Endodermal cell (in vitro differentiated cells): ENCODE data around the gene MED13L. TPM values are rescaled to one million over a fixed set of nuclear protein-coding genes. Genes with fewer than 3 reads are reported as not detected.

Source experiments
- DNase-seq: peaks from one replicate; pipeline ENCODE4 v3.0.0-alpha.2; 2017
- H3K27ac ChIP-seq: 2 replicates; pipeline ENCODE4 v1.5.1; 2013; ENCODE audit warnings: mild to moderate bottlenecking, low read depth, low read length, moderate library complexity
- H3K27me3 ChIP-seq: 2 replicates; pipeline ENCODE4 v1.6.1; 2013; ENCODE audit warnings: mild to moderate bottlenecking, low read length, moderate library complexity; ENCODE audit not compliant: insufficient read depth, control insufficient read depth, poor library complexity, severe bottlenecking
- H3K36me3 ChIP-seq: 2 replicates; pipeline ENCODE4 v1.7.0; 2013; ENCODE audit warnings: mild to moderate bottlenecking, low read length, moderate library complexity; ENCODE audit not compliant: control insufficient read depth, insufficient read depth
- H3K4me1 ChIP-seq: one replicate; pipeline ENCODE4 v1.7.0; 2013; ENCODE audit warnings: low read length; ENCODE audit not compliant: control insufficient read depth, insufficient read depth
- H3K4me3 ChIP-seq: 2 replicates; pipeline ENCODE4 v1.5.1; 2013; ENCODE audit warnings: mild to moderate bottlenecking, low read length, moderate library complexity
- H3K9ac ChIP-seq: 2 replicates; pipeline ENCODE4 v1.6.1; 2013; ENCODE audit warnings: mild to moderate bottlenecking, low read length, moderate library complexity; ENCODE audit not compliant: poor library complexity, severe bottlenecking; ENCODE audit errors: extremely low read depth
- H3K9me3 ChIP-seq: 2 replicates; pipeline ENCODE4 v1.6.1; 2013; ENCODE audit warnings: mild to moderate bottlenecking, low read length, moderate library complexity; ENCODE audit not compliant: control insufficient read depth
- H3K27ac Mint-ChIP-seq: 2 replicates; pipeline ENCODE4 v1.8.0; 2020; ENCODE audit warnings: mixed read lengths
- H3K27me3 Mint-ChIP-seq: 2 replicates; pipeline ENCODE4 v1.8.0; 2021; ENCODE audit warnings: mild to moderate bottlenecking, mixed read lengths; ENCODE audit not compliant: insufficient read depth
- H3K36me3 Mint-ChIP-seq: 2 replicates; pipeline ENCODE4 v1.8.0; 2020; ENCODE audit warnings: low read depth, mixed read lengths
- H3K4me1 Mint-ChIP-seq: 2 replicates; pipeline ENCODE4 v1.8.0; 2020; ENCODE audit warnings: mixed read lengths
- H3K4me3 Mint-ChIP-seq: 2 replicates; pipeline ENCODE4 v1.8.0; 2020; ENCODE audit warnings: mild to moderate bottlenecking, moderate library complexity, mixed read lengths
- H3K9me3 Mint-ChIP-seq: 2 replicates; pipeline ENCODE4 v1.8.0; 2020; ENCODE audit warnings: mild to moderate bottlenecking, mixed read lengths
- WGBS, 2 experiments: methylation state at CpG; one replicate each; pipeline versions ENCODE4 v1.1.5 to v1.1.7; 2013; ENCODE audit warnings: missing lambda C conversion rate in 2 of 2, mixed read lengths in 1 of 2; ENCODE audit not compliant: insufficient coverage in 1 of 2, insufficient read length in 1 of 2; 5-methylcytosine and 5-hydroxymethylcytosine counted together
- total RNA-seq, 2 donors: library from RNA; stranded (reverse); fragmentation: NEBNext Ultra II Directional in 1 of 2; extraction: Animal tissue kit (Norgen Biotek cat#: 25700) in 1 of 2; gene quantifications; 2 replicates in 1 of 2; 3 replicates in 1 of 2; pipeline ENCODE4 v1.2.1, GENCODE V29; 2021
- TF ChIP-seq, protein P1 (sequence below): fragments of 200-600 bp; sonication (generic); conservative IDR thresholded peaks from 2 replicates; pipeline ENCODE4 v1.5.0; 2021; ENCODE audit warnings: antibody characterized with exemption, mild to moderate bottlenecking

MED13L gene
- total RNA-seq, 2 donors from 2014 or later, result 101 to 111 TPM

DNA sequence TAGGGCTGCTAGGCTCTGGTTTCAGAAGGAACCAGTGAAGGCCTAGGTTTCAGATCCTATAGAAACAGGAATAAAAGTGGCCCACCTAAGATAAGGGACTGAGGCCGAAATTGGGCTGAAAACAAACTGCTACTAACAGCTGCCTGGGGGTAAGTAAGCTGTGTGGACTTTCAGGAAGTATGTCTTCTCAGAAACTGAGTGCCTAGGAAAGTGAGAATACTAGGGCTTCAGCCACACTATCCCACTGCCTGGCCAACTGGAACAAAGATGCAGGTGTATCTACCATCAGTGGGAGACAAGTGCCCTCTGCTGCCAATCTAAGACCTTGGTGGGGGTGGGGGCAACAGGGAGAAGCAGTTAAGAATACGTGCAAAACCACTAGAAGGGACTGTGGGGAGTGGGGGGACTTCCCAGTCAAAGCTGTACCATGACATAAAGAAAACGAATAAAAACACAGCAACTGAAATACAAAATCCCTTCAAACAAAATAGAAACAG lies 82.5 kb downstream of the MED13L start:
- Mint-ChIP-seq H3K27me3 (no peaks in the 10 kb centered on the region), H3K4me3 (no peak overlapping the region), H3K27ac (peak overlapping the region; percentile 50), H3K4me1 (peaks cover 13% of the 10 kb centered on the region), H3K9me3 (no peaks in the 10 kb centered on the region), H3K36me3 (no peaks in the 10 kb centered on the region)
- peak; percentile 65 for DNase-seq
- Histone ChIP-seq H3K27ac (no peak overlapping the region), H3K27me3 (no peaks in the 10 kb centered on the region), H3K4me1 (peaks cover 4% of the 10 kb centered on the region), H3K9ac (no peak overlapping the region), H3K4me3 (no peak overlapping the region), H3K9me3 (no peaks in the 10 kb centered on the region), H3K36me3 (peaks cover 4% of the 10 kb centered on the region)
- TF ChIP-seq, protein P1, sequence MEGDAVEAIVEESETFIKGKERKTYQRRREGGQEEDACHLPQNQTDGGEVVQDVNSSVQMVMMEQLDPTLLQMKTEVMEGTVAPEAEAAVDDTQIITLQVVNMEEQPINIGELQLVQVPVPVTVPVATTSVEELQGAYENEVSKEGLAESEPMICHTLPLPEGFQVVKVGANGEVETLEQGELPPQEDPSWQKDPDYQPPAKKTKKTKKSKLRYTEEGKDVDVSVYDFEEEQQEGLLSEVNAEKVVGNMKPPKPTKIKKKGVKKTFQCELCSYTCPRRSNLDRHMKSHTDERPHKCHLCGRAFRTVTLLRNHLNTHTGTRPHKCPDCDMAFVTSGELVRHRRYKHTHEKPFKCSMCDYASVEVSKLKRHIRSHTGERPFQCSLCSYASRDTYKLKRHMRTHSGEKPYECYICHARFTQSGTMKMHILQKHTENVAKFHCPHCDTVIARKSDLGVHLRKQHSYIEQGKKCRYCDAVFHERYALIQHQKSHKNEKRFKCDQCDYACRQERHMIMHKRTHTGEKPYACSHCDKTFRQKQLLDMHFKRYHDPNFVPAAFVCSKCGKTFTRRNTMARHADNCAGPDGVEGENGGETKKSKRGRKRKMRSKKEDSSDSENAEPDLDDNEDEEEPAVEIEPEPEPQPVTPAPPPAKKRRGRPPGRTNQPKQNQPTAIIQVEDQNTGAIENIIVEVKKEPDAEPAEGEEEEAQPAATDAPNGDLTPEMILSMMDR, result peak; percentile 23
- WGBS, 2 experiments, result 93 to 100% methylated on average over 1 to 3 of the region's 3 CpGs

DNA sequence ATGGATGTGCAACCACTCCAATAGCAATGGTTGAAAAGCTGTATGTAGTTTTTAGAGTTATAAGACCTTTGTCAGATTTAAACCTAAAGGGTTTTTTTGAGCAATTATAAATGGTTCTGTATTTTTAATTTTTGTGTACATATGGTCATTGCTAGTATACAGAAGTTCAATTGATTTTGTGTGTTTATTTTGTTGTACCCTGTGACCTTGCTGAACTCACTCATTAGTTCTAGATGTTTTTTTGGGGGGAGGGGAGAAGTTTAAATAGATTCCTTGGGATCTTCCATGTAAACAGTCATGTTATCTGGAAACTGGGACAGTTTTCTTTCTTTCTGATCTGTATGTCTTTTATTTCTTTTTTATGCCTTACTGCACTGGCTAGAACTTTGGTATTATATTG lies 87.8 kb downstream of the MED13L start:
- H3K27ac ChIP-seq, result no peak overlapping the region
- peaks cover 7% of the 10 kb centered on the region for H3K4me1 ChIP-seq
- Mint-ChIP-seq H3K4me1 (peaks cover 31% of the 10 kb centered on the region), H3K27ac (no peak overlapping the region), H3K36me3 (no peaks in the 10 kb centered on the region), H3K9me3 (no peaks in the 10 kb centered on the region), H3K27me3 (no peaks in the 10 kb centered on the region), H3K4me3 (no peak overlapping the region)
- H3K9me3 ChIP-seq, result no peaks in the 10 kb centered on the region
- no peak overlapping the region for H3K9ac ChIP-seq
- TF ChIP-seq, protein P1, result no peak
- DNase-seq, result no peak
- H3K36me3 ChIP-seq, result peaks cover 4% of the 10 kb centered on the region
- no peaks in the 10 kb centered on the region for H3K27me3 ChIP-seq
- no peak overlapping the region for H3K4me3 ChIP-seq

DNA sequence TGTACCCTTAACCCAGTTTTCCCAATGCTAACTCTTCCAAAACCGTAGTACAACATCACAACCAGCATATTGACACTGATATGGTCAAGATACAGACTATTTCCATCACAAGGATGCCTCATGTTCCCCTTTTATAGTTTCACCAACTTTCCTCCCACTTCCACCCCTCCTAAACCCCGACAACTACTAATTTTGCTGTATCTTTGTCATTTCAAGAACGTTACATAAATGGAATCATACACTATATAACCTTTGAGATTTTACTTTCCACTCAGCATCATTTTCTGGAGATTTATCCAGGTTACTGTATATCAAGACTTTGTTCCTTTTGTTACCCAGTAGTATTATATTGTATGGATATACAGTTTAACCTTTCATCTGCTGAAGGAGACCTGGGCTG lies 88.9 kb downstream of the MED13L start:
- H3K4me1 ChIP-seq, result peaks cover 7% of the 10 kb centered on the region
- H3K9me3 ChIP-seq, result no peaks in the 10 kb centered on the region
- H3K36me3 ChIP-seq, result peaks cover 4% of the 10 kb centered on the region
- H3K4me3 ChIP-seq, result no peak overlapping the region
- Mint-ChIP-seq H3K36me3 (no peaks in the 10 kb centered on the region), H3K4me1 (peaks cover 40% of the 10 kb centered on the region), H3K4me3 (no peak overlapping the region), H3K9me3 (no peaks in the 10 kb centered on the region), H3K27me3 (no peaks in the 10 kb centered on the region), H3K27ac (no peak overlapping the region)
- no peaks in the 10 kb centered on the region for H3K27me3 ChIP-seq
- H3K9ac ChIP-seq, result no peak overlapping the region
- no peak for DNase-seq
- 93 to 100% methylated on average over 1 to 3 of the region's 3 CpGs for WGBS, 2 experiments
- H3K27ac ChIP-seq, result no peak overlapping the region
- TF ChIP-seq, protein P1, result no peak
